Trophoblast cell (in vitro differentiated cells and primary cell): ENCODE results near the gene TRIM46.
"Not testable (repeated sequence)": the region's sequence is repeated elsewhere in the genome, so short reads cannot be mapped to it uniquely, and the experiment has no call there.

ENCODE experiments used
- DNase-seq, 2 donors: peaks; one replicate each; pipeline ENCODE4 v3.0.0-alpha.2; 2016
- H2AFZ ChIP-seq: 2 replicates; pipeline ENCODE4 v1.6.1; 2013; ENCODE audit warnings: low read length, moderate library complexity, mild to moderate bottlenecking; ENCODE audit not compliant: insufficient read depth, poor library complexity
- H2AK5ac ChIP-seq: 2 replicates; pipeline ENCODE4 v1.6.1; 2013; ENCODE audit warnings: mild to moderate bottlenecking, low read length
- H2BK120ac ChIP-seq: 2 replicates; pipeline ENCODE4 v1.6.1; 2013; ENCODE audit warnings: low read length, mild to moderate bottlenecking, moderate library complexity; ENCODE audit not compliant: insufficient read depth, poor library complexity
- H2BK12ac ChIP-seq: 2 replicates; pipeline ENCODE4 v1.6.1; 2013; ENCODE audit warnings: mild to moderate bottlenecking, low read length, moderate library complexity
- H2BK5ac ChIP-seq: 2 replicates; pipeline ENCODE4 v1.6.1; 2013; ENCODE audit warnings: low read length, low read depth, moderate library complexity, mild to moderate bottlenecking; ENCODE audit not compliant: poor library complexity
- H3K14ac ChIP-seq: 2 replicates; pipeline ENCODE4 v1.6.1; 2013; ENCODE audit warnings: mild to moderate bottlenecking, low read length
- H3K18ac ChIP-seq: 2 replicates; pipeline ENCODE4 v1.6.1; 2013; ENCODE audit warnings: mild to moderate bottlenecking, low read length
- H3K23ac ChIP-seq: 2 replicates; pipeline ENCODE4 v1.6.1; 2013; ENCODE audit warnings: low read length
- H3K27ac ChIP-seq: 2 replicates; pipeline ENCODE4 v1.5.1; 2013; ENCODE audit warnings: low read depth, mild to moderate bottlenecking, inconsistent platforms, low read length, moderate library complexity
- H3K27me3 ChIP-seq: 2 replicates; pipeline ENCODE4 v1.6.1; 2013; ENCODE audit warnings: inconsistent platforms, mild to moderate bottlenecking, low read length, moderate library complexity; ENCODE audit not compliant: insufficient read depth
- H3K36me3 ChIP-seq, 2 experiments: 1 replicate in 1 of 2; 2 replicates in 1 of 2; pipeline ENCODE4 v1.6.1; 2013; ENCODE audit warnings: low read length in 2 of 2, mild to moderate bottlenecking in 2 of 2, moderate library complexity in 1 of 2; ENCODE audit not compliant: insufficient read depth in 2 of 2, control insufficient read depth in 1 of 2
- H3K4ac ChIP-seq: 2 replicates; pipeline ENCODE4 v1.6.1; 2013; ENCODE audit warnings: low read depth, mild to moderate bottlenecking, low read length, moderate library complexity
- H3K4me1 ChIP-seq, 2 experiments: 1 replicate in 1 of 2; 2 replicates in 1 of 2; pipeline ENCODE4 v1.6.1; 2013; ENCODE audit warnings: low read length in 2 of 2, mild to moderate bottlenecking in 2 of 2, moderate library complexity in 1 of 2; ENCODE audit not compliant: insufficient read depth in 2 of 2, control insufficient read depth in 1 of 2
- H3K4me2 ChIP-seq: 2 replicates; pipeline ENCODE4 v1.6.1; 2013; ENCODE audit warnings: inconsistent platforms, mild to moderate bottlenecking, low read length, moderate library complexity
- H3K4me3 ChIP-seq: 2 replicates; pipeline ENCODE4 v1.5.1; 2013; ENCODE audit warnings: mild to moderate bottlenecking, low read depth, low read length, inconsistent platforms
- H3K79me1 ChIP-seq: one replicate; pipeline ENCODE4 v1.6.1; 2013; ENCODE audit warnings: low read length
- H3K79me2 ChIP-seq: 2 replicates; pipeline ENCODE4 v1.6.1; 2013; ENCODE audit warnings: low read length, mild to moderate bottlenecking; ENCODE audit not compliant: control insufficient read depth, insufficient read depth, poor library complexity
- H3K9ac ChIP-seq: 2 replicates; pipeline ENCODE4 v1.6.1; 2013; ENCODE audit warnings: mild to moderate bottlenecking, low read length
- H3K9me3 ChIP-seq: 2 replicates; pipeline ENCODE4 v1.6.1; 2013; ENCODE audit warnings: low read depth, mild to moderate bottlenecking, control low read depth, inconsistent platforms, low read length; ENCODE audit not compliant: insufficient read depth
- H4K12ac ChIP-seq: 2 replicates; pipeline ENCODE4 v1.6.1; 2013; ENCODE audit warnings: low read depth, mild to moderate bottlenecking, low read length, moderate library complexity
- H4K8ac ChIP-seq: 2 replicates; pipeline ENCODE4 v1.6.1; 2013; ENCODE audit warnings: low read depth, mild to moderate bottlenecking, low read length, moderate library complexity
- H4K91ac ChIP-seq: one replicate; pipeline ENCODE4 v1.6.1; 2013; ENCODE audit warnings: low read depth, mild to moderate bottlenecking, low read length, moderate library complexity
- WGBS: extraction: QIAGEN DNeasy Blood & Tissue Kit; methylation state at CpG from one replicate; pipeline ENCODE4 v1.1.7; 2013; ENCODE audit warnings: missing lambda C conversion rate; ENCODE audit not compliant: insufficient read length, insufficient coverage; ENCODE audit errors: extremely low coverage; 5-methylcytosine and 5-hydroxymethylcytosine counted together

The TRIM46 gene

GRCh38 chr1:155168105-155168445, 5.6 kb upstream of the TRIM46 start:
- H3K23ac ChIP-seq, H2BK5ac ChIP-seq: not testable (repeated sequence)

DNA sequence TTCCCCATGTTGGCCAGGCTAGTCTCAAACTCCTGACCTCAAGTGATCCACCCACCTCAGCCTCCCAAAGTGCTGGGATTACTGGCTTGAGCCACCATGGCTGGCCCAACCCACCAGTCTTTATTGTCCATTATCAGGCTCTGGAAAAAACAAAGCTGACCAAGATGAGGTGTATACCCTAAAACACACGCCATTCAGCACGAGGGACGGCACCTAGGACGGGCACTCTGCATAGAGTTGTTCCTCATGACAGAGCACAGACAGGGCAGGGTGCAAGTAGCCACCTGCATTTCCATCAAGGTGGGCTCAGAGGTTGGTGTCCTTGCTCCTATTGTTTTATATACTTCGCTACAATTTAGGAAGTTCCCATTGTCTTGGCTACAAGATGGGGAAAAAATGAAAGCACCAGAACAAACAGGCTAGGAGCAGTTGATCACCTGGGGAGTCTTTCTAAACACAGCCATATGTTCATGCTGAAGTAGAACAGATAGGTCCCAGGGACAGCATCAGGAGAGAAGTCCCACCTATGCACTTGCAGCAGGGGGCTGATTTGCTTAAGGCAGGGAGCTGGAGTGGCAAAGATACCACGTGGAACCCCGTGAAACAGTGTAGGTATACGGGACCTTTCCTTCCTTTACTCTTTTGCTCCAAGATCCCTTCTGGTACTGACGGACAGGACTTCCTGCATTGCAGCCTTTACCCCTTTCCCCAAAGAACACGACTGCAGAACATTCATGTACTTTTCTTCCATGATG, 5.0 kb upstream of the TRIM46 start:
- WGBS, result no CpG with 5 or more reads among the region's 10 CpGs
- Histone ChIP-seq H3K18ac (no peak overlapping the region), H2BK5ac (no peak overlapping the region), H3K4me3 (no peak overlapping the region), H3K27ac (no peak overlapping the region), H2AFZ (no peak overlapping the region), H3K79me2 (peaks cover 5% of the 10 kb centered on the region), H3K23ac (no peak overlapping the region), H3K14ac (no peak overlapping the region), H3K27me3 (no peaks in the 10 kb centered on the region), H2BK120ac (no peak overlapping the region), H2AK5ac (no peak overlapping the region), H4K91ac (no peak overlapping the region), H3K4me2 (no peak overlapping the region), H3K4me1 (peaks cover 5 to 17% of the 10 kb centered on the region in 2 experiments), H3K9me3 (no peaks in the 10 kb centered on the region), H3K4ac (no peak overlapping the region), H2BK12ac (no peak overlapping the region), H3K9ac (no peak overlapping the region), H4K12ac (no peak overlapping the region), H4K8ac (no peak overlapping the region), H3K36me3 (peaks cover 8 to 14% of the 10 kb centered on the region in 2 experiments), H3K79me1 (peaks cover 5% of the 10 kb centered on the region)
- DNase-seq, result no peak

More at GRCh38 chr1:155168105-155168445, 5.6 kb upstream of the TRIM46 start:
- not testable (repeated sequence) for H2AK5ac ChIP-seq, H3K4me2 ChIP-seq, H3K18ac ChIP-seq, H3K79me2 ChIP-seq, H2BK120ac ChIP-seq, H3K27ac ChIP-seq, H3K27me3 ChIP-seq, H4K12ac ChIP-seq, H3K14ac ChIP-seq, H3K9ac ChIP-seq, H4K91ac ChIP-seq, H4K8ac ChIP-seq, H2AFZ ChIP-seq, H3K4me3 ChIP-seq, H3K4ac ChIP-seq, H3K79me1 ChIP-seq, H3K9me3 ChIP-seq, H2BK12ac ChIP-seq, DNase-seq
- WGBS, result no CpG with 5 or more reads among the region's 4 CpGs
- Histone ChIP-seq H3K36me3 (peaks cover 8 to 14% of the 10 kb centered on the region in 2 experiments), H3K4me1 (peaks cover 4 to 16% of the 10 kb centered on the region in 2 experiments)

- H3K4ac ChIP-seq, result no peak overlapping the region
- H3K18ac ChIP-seq, result no peak overlapping the region
- no peak for DNase-seq
- H4K91ac ChIP-seq, result no peak overlapping the region
- H2BK12ac ChIP-seq, result no peak overlapping the region
- no peak overlapping the region for H3K14ac ChIP-seq
- peaks cover 8 to 14% of the 10 kb centered on the region in 2 experiments for H3K36me3 ChIP-seq
- peaks cover 7 to 22% of the 10 kb centered on the region in 2 experiments for H3K4me1 ChIP-seq
- H3K27me3 ChIP-seq, result no peaks in the 10 kb centered on the region
- no peak overlapping the region for H2AK5ac ChIP-seq
- H3K79me1 ChIP-seq, result peaks cover 5% of the 10 kb centered on the region
- peaks cover 5% of the 10 kb centered on the region for H3K79me2 ChIP-seq
- H2BK120ac ChIP-seq, result no peak overlapping the region
- H3K27ac ChIP-seq, result no peak overlapping the region
- H3K4me3 ChIP-seq, result no peak overlapping the region
- H3K4me2 ChIP-seq, result no peak overlapping the region
- no peak overlapping the region for H4K12ac ChIP-seq
- H3K9me3 ChIP-seq, result no peaks in the 10 kb centered on the region
- no peak overlapping the region for H3K9ac ChIP-seq
- H2AFZ ChIP-seq, result no peak overlapping the region
- H2BK5ac ChIP-seq, result no peak overlapping the region
- no peak overlapping the region for H3K23ac ChIP-seq
- WGBS, result no CpG with 5 or more reads among the region's 5 CpGs
- no peak overlapping the region for H4K8ac ChIP-seq
Observed at GRCh38 chr1:155169541-155169940, 4.1 kb upstream of the TRIM46 start.

DNA sequence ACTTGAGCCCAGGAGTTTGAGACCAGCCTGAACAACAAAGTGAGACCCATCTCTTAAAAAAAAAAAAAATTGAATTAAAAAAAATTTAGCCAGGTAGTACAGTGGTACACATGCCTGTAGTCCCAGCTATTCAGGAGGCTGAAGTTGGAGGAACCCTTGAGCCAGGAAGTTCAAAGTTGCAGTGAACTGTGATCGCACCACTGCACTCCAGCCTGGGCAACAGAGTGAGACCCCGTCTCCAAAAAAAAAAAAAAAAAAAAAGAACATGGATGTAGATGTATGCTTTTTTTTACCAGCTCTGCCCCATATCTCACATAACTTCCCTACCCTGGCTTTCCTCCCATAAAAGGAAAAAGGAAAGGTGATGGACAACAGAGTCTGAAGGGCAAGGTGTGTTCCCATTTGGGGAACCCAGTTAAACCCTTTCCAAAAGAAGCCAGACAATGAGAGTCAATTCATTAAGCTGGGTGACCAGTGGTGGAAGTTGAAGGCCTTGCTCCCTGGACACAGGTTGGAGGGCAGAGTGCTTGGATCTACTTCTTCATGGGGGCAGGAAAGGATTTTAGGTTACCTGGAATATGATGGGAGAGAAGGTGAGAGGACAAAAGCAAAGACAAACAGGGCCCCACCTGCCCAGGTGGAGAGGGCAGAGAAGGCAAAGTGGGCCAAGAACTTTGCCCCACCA, 3.4 kb upstream of the TRIM46 start:
- no peak overlapping the region for H3K27ac ChIP-seq
- no peak overlapping the region for H4K8ac ChIP-seq
- H3K4ac ChIP-seq, result no peak overlapping the region

More for the DNA sequence above, 3.4 kb upstream of the TRIM46 start:
- H3K14ac ChIP-seq, result no peak overlapping the region
- H3K27me3 ChIP-seq, result no peaks in the 10 kb centered on the region
- H3K79me1 ChIP-seq, result peaks cover 5% of the 10 kb centered on the region
- no peak overlapping the region for H2BK5ac ChIP-seq
- no peaks in the 10 kb centered on the region for H3K9me3 ChIP-seq
- H3K36me3 ChIP-seq, result peaks cover 8 to 14% of the 10 kb centered on the region in 2 experiments
- H3K4me2 ChIP-seq, result no peak overlapping the region
- H3K79me2 ChIP-seq, result peaks cover 5% of the 10 kb centered on the region
- H3K9ac ChIP-seq, result no peak overlapping the region
- no peak overlapping the region for H4K12ac ChIP-seq
- H2AFZ ChIP-seq, result no peak overlapping the region
- WGBS, result no CpG with 5 or more reads among the region's 2 CpGs
- H2BK12ac ChIP-seq, result no peak overlapping the region
- H2BK120ac ChIP-seq, result no peak overlapping the region
- no peak overlapping the region for H3K23ac ChIP-seq
- H2AK5ac ChIP-seq, result no peak overlapping the region
- no peak overlapping the region for H3K18ac ChIP-seq
- H3K4me1 ChIP-seq, result peaks cover 7 to 22% of the 10 kb centered on the region in 2 experiments
- no peak overlapping the region for H3K4me3 ChIP-seq
- DNase-seq, result no peak
- no peak overlapping the region for H4K91ac ChIP-seq
